Measurements from ENCODE around the gene MCMBP. TPM values are rescaled to one million over a fixed set of nuclear protein-coding genes. Genes with fewer than 3 reads are reported as not detected.
"Not testable (repeated sequence)": the region's sequence is repeated elsewhere in the genome, so short reads cannot be mapped to it uniquely, and the experiment has no call there.

Gene MCMBP
- total RNA-seq, 2 experiments from 2014 or later, result 14.5 to 14.6 TPM

DNA sequence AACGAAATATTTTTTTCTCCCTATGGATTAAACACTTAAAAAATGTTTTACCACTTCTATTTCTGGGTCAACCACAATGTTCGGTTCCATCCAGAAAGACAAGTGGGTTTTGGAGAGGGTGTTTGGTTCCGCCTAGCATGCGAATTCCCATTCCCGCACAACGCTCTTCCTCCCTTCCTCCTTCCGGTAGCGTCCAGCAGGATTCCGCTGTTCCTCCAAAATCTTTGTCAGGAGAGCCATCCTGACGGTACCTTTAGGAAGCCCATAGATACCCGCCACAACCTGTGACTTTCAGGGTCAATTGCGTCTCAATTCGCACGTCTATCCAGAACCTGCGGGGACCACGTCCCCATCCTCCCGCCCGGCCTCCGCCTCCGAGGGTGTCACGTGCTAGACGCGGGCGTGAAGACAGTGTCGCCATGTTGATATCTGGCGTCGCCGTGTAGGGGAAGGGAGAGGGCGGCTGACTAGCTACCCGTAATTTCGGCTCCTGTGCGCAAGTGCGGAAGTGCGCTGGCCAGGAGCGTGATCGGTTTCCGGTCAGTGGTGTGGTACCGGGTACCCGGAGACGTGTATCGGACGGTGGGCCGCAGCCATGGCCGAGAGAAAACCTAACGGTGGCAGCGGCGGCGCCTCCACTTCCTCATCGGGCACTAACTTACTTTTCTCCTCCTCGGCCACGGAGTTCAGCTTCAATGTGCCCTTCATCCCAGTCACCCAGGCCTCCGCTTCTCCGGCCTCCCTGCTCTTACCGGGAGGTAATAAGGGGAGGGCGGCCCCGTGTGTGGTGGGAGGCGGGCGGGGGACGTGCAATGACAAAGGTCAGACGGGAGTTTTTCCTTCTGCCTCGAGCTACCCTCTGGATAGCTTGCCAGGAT is 19.8 kb upstream of the MCMBP start, which contains the start of gene SEC23IP:
SEC23IP (plus strand) TSS at position 543 of the 878 bp plus-strand sequence; CDS start at position 596, 53 bp downstream.
- DNase-seq, result peak; percentile 82 to 94 (median 86)
- Mint-ChIP-seq H3K9me3 (no peaks in the 10 kb centered on the region), H3K27ac (peak within 1 kb of the TSS; percentile 95), H3K4me1 (ENCODE audit: low read depth) (peaks cover 59% of the 10 kb centered on the region), H3K27me3 (no peaks in the 10 kb centered on the region), H3K4me3 (peak within 1 kb of the TSS; percentile 95), H3K36me3 (ENCODE audit: low read depth) (peaks cover 38% of the 10 kb centered on the region)
- CTCF ChIA-PET, result interaction anchor here (1.0 to 2.0 kb wide), 2 partner anchors 21 to 33 kb away, joined by 4 to 7 read pairs; partner anchors contain the start of gene MCMBP
- peak; percentile 99 for ATAC-seq (ENCODE audit: poor library complexity)
- TF ChIP-seq, protein P1, sequence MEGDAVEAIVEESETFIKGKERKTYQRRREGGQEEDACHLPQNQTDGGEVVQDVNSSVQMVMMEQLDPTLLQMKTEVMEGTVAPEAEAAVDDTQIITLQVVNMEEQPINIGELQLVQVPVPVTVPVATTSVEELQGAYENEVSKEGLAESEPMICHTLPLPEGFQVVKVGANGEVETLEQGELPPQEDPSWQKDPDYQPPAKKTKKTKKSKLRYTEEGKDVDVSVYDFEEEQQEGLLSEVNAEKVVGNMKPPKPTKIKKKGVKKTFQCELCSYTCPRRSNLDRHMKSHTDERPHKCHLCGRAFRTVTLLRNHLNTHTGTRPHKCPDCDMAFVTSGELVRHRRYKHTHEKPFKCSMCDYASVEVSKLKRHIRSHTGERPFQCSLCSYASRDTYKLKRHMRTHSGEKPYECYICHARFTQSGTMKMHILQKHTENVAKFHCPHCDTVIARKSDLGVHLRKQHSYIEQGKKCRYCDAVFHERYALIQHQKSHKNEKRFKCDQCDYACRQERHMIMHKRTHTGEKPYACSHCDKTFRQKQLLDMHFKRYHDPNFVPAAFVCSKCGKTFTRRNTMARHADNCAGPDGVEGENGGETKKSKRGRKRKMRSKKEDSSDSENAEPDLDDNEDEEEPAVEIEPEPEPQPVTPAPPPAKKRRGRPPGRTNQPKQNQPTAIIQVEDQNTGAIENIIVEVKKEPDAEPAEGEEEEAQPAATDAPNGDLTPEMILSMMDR (IDR thresholded peaks at IDR 0.05), result no peak
- peak within 1 kb of the TSS; percentile 76 to 91 for H3K27ac ChIP-seq (ENCODE audit: low read depth in 1 of 2, low read length in 2 of 2)
- H3K4me1 ChIP-seq (ENCODE audit: insufficient read depth, low read length), result peaks cover 27% of the 10 kb centered on the region
- no peaks in the 10 kb centered on the region for H3K27me3 ChIP-seq (ENCODE audit: control insufficient read depth in 1 of 2, insufficient read depth in 2 of 2, low read length in 2 of 2)
- H3K9me3 ChIP-seq (ENCODE audit: control insufficient read depth in 1 of 2, insufficient read depth in 1 of 2, low read length in 2 of 2), result peaks cover 0 to 3% of the 10 kb centered on the region in 2 experiments
- H3K4me3 ChIP-seq (ENCODE audit: low read length), result peak within 1 kb of the TSS; percentile 98
- POLR2A ChIA-PET, result interaction anchor here (0.6 to 5.3 kb wide), 6 partner anchors 9 to 1138 kb away, joined by 3 to 82 read pairs (median 4); partner anchors contain the start of genes CACUL1, INPP5F and MCMBP
- intact Hi-C loops (cut with DNase I, micrococcal nuclease), result loop anchor here (1.0 to 5.0 kb wide), 2 partner anchors 19 to 1845 kb away; partner anchors contain the start of gene RAB11FIP2 (in 1 of the 2)
- peaks cover 5% of the 10 kb centered on the region for H3K36me3 ChIP-seq (ENCODE audit: insufficient read depth, low read length)

DNA sequence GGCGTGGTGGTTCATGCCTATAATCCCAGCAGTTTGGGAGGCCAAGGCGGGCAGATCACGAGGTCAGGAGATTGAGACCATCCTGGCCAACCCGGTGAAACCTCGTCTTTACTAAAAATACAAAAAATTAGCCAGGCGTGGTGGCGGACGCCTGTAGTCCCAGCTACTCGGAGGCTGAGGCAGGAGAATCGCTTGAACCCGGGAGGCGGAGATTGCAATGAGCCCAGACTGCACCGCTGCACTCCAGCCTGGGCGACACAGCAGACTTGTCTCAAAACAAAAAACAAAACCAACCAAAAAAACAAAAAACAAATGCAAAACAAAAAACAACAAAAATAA is 19.2 kb upstream of the MCMBP start:
- intact Hi-C loops (cut with DNase I, micrococcal nuclease), result loop anchor here (1.0 to 5.0 kb wide), 2 partner anchors 19 to 1845 kb away; partner anchors contain the start of gene RAB11FIP2 (in 1 of the 2)
- peak overlapping the region in 1 of 2 donors; percentile 91 for H3K27ac ChIP-seq (ENCODE audit: low read depth in 1 of 2, low read length in 2 of 2)
- not testable (repeated sequence) for H3K27me3 Mint-ChIP-seq; H3K36me3 ChIP-seq (ENCODE audit: insufficient read depth, low read length); H3K27me3 ChIP-seq (ENCODE audit: control insufficient read depth in 1 of 2, insufficient read depth in 2 of 2, low read length in 2 of 2); ATAC-seq (ENCODE audit: poor library complexity); H3K9me3 Mint-ChIP-seq; DNase-seq; H3K9me3 ChIP-seq (ENCODE audit: control insufficient read depth in 1 of 2, insufficient read depth in 1 of 2, low read length in 2 of 2)
- Mint-ChIP-seq H3K27ac (peak overlapping the region; percentile 95), H3K4me1 (ENCODE audit: low read depth) (peaks cover 53% of the 10 kb centered on the region), H3K4me3 (peak overlapping the region; percentile 95), H3K36me3 (ENCODE audit: low read depth) (peaks cover 32% of the 10 kb centered on the region)
- peak overlapping the region; percentile 98 for H3K4me3 ChIP-seq (ENCODE audit: low read length)
- CTCF ChIA-PET, result interaction anchor here (1.0 to 2.0 kb wide), 3 partner anchors 20 to 141 kb away, joined by 3 to 7 read pairs (median 4); partner anchors contain the start of gene MCMBP
- POLR2A ChIA-PET, result interaction anchor here (0.6 to 5.3 kb wide), 6 partner anchors 10 to 1137 kb away, joined by 3 to 82 read pairs (median 4); partner anchors contain the start of genes CACUL1, INPP5F and MCMBP
- H3K4me1 ChIP-seq (ENCODE audit: insufficient read depth, low read length), result peaks cover 25% of the 10 kb centered on the region

DNA sequence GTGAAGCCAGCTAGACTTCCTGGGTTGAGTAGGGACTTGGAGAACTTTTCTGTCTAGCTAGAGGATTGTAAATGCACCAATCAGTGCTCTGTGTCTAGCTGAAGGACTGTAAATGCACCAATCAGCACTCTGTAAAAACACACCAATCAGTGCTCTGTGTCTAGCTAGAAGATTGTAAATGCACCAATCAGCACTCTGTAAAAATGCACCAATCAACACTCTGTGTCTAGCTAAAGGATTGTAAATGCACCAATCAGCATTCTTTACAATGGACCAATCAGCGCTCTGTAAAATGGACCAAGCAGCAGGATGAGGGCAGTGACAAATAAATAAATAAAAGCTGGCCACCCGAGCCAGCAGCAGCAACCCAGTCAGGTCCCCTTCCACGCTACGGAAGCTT is 17.7 kb upstream of the MCMBP start:
- H3K36me3 ChIP-seq (ENCODE audit: insufficient read depth, low read length); H3K27me3 Mint-ChIP-seq; H3K9me3 ChIP-seq (ENCODE audit: control insufficient read depth in 1 of 2, insufficient read depth in 1 of 2, low read length in 2 of 2); H3K4me3 ChIP-seq (ENCODE audit: low read length); ATAC-seq (ENCODE audit: poor library complexity); H3K9me3 Mint-ChIP-seq; DNase-seq; H3K27ac Mint-ChIP-seq; H3K27me3 ChIP-seq (ENCODE audit: control insufficient read depth in 1 of 2, insufficient read depth in 2 of 2, low read length in 2 of 2); H3K27ac ChIP-seq (ENCODE audit: low read depth in 1 of 2, low read length in 2 of 2): not testable (repeated sequence)
- CTCF ChIA-PET, result interaction anchor here (1.7 kb wide), 1 partner anchor 18 kb away, joined by 5 read pairs; the partner anchor contains the start of gene MCMBP
- peaks cover 17% of the 10 kb centered on the region for H3K4me1 ChIP-seq (ENCODE audit: insufficient read depth, low read length)
- POLR2A ChIA-PET, result interaction anchor here (5.3 kb wide), 1 partner anchor 18 kb away, joined by 82 read pairs; the partner anchor contains the start of gene MCMBP
- H3K4me1 Mint-ChIP-seq (ENCODE audit: low read depth), result peaks cover 38% of the 10 kb centered on the region
- intact Hi-C loops (cut with DNase I, micrococcal nuclease), result loop anchor here in 1 of 2 experiments (1.0 to 5.0 kb wide), 2 partner anchors 14 to 1843 kb away; partner anchors contain the start of gene RAB11FIP2
- peaks cover 20% of the 10 kb centered on the region for H3K36me3 Mint-ChIP-seq (ENCODE audit: low read depth)
- H3K4me3 Mint-ChIP-seq, result peak overlapping the region; percentile 60

DNA sequence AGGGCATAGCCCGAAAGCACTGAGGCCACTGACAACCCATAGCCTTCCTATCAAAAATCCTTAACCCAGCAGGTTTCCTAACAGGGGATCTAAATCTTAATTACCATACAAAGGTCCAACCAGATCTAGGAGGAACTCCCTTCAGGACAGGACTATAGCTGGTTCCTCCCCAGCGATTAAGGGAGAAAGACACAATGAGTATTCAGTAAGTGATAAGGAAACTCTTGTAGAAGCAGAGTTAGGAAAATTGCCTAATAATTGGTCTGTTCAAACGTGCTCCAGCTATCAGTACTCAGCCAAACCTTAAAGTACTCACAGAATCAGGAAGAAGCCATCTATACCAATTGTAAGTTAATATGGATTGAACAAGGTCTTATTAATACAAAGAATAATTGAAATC is 16.6 kb upstream of the MCMBP start:
- ATAC-seq (ENCODE audit: poor library complexity); intact Hi-C loops (cut with DNase I, micrococcal nuclease): not testable (repeated sequence)
- H3K36me3 Mint-ChIP-seq (ENCODE audit: low read depth), result peaks cover 11% of the 10 kb centered on the region

DNA sequence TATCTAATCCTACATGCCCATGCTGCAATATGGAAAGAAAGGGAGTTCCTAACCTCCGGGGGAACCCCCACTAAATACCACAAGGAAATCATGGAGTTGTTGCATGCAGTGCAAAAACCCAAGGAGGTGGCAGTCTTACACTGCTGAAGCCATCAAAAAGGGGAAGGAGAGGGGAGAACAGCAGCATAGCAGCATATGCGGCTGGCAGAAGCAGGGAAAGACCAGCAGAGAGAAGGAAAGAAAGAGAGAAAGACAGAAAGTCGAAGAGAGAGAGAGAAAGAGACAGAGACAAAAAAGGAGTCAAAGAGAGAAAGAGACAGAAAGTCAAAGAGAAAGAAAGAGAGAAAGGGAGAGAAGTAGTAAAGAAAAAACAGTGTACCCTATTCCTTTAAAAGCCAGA is 16.1 kb upstream of the MCMBP start:
- intact Hi-C loops (cut with DNase I, micrococcal nuclease); DNase-seq; POLR2A ChIA-PET; H3K4me3 ChIP-seq (ENCODE audit: low read length); H3K27ac ChIP-seq (ENCODE audit: low read depth in 1 of 2, low read length in 2 of 2); H3K27me3 ChIP-seq (ENCODE audit: control insufficient read depth in 1 of 2, insufficient read depth in 2 of 2, low read length in 2 of 2); H3K27me3 Mint-ChIP-seq; H3K9me3 Mint-ChIP-seq; H3K27ac Mint-ChIP-seq; H3K9me3 ChIP-seq (ENCODE audit: control insufficient read depth in 1 of 2, insufficient read depth in 1 of 2, low read length in 2 of 2); H3K36me3 ChIP-seq (ENCODE audit: insufficient read depth, low read length); ATAC-seq (ENCODE audit: poor library complexity): not testable (repeated sequence)
- Mint-ChIP-seq H3K36me3 (ENCODE audit: low read depth) (peaks cover 11% of the 10 kb centered on the region), H3K4me1 (ENCODE audit: low read depth) (peaks cover 24% of the 10 kb centered on the region), H3K4me3 (peak overlapping the region; percentile 34)
- CTCF ChIA-PET, result interaction anchor here (1.7 kb wide), 1 partner anchor 16 kb away, joined by 5 read pairs; the partner anchor contains the start of gene MCMBP
- peaks cover 13% of the 10 kb centered on the region for H3K4me1 ChIP-seq (ENCODE audit: insufficient read depth, low read length)

More for the DNA sequence above, 16.6 kb upstream of the MCMBP start:
- POLR2A ChIA-PET; H3K27me3 ChIP-seq (ENCODE audit: control insufficient read depth in 1 of 2, insufficient read depth in 2 of 2, low read length in 2 of 2); H3K27ac Mint-ChIP-seq; H3K36me3 ChIP-seq (ENCODE audit: insufficient read depth, low read length); H3K9me3 Mint-ChIP-seq; H3K4me3 ChIP-seq (ENCODE audit: low read length); H3K9me3 ChIP-seq (ENCODE audit: control insufficient read depth in 1 of 2, insufficient read depth in 1 of 2, low read length in 2 of 2); H3K27ac ChIP-seq (ENCODE audit: low read depth in 1 of 2, low read length in 2 of 2); DNase-seq; H3K27me3 Mint-ChIP-seq: not testable (repeated sequence)
- CTCF ChIA-PET, result interaction anchor here (1.7 kb wide), 1 partner anchor 16 kb away, joined by 5 read pairs; the partner anchor contains the start of gene MCMBP
- peaks cover 15% of the 10 kb centered on the region for H3K4me1 ChIP-seq (ENCODE audit: insufficient read depth, low read length)
- Mint-ChIP-seq H3K4me3 (peak overlapping the region; percentile 34), H3K4me1 (ENCODE audit: low read depth) (peaks cover 29% of the 10 kb centered on the region)

DNA sequence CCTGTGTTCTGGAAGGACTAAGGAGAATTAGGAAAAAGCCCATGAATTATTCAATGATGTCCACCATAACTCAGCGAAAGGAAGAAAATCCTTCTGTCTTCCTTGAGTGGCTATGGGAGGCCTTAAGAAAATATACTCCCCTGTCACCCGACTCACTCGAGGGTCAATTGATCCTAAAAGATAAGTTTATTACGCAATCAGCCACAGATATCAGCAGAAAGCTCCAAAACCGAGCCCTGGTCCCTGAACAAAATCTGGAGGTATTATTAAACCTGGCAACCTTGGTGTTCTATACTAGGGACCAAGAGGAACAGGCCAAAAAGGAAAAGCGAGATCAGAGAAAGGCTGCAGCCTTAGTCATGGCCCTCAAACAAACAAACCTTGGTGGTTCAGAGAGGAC is 13.4 kb upstream of the MCMBP start:
- POLR2A ChIA-PET, result interaction anchor here (1.2 kb wide), 1 partner anchor 13 kb away, joined by 6 read pairs; the partner anchor contains the start of gene MCMBP
- intact Hi-C loops (cut with DNase I, micrococcal nuclease); H3K9me3 Mint-ChIP-seq; H3K9me3 ChIP-seq (ENCODE audit: control insufficient read depth in 1 of 2, insufficient read depth in 1 of 2, low read length in 2 of 2); DNase-seq; H3K4me1 Mint-ChIP-seq (ENCODE audit: low read depth); H3K27me3 ChIP-seq (ENCODE audit: control insufficient read depth in 1 of 2, insufficient read depth in 2 of 2, low read length in 2 of 2); H3K4me1 ChIP-seq (ENCODE audit: insufficient read depth, low read length); H3K36me3 ChIP-seq (ENCODE audit: insufficient read depth, low read length); H3K4me3 Mint-ChIP-seq; ATAC-seq (ENCODE audit: poor library complexity); H3K27ac ChIP-seq (ENCODE audit: low read depth in 1 of 2, low read length in 2 of 2); H3K36me3 Mint-ChIP-seq (ENCODE audit: low read depth); H3K27me3 Mint-ChIP-seq; CTCF ChIA-PET; H3K27ac Mint-ChIP-seq; H3K4me3 ChIP-seq (ENCODE audit: low read length): not testable (repeated sequence)

Data from CD4-positive, alpha-beta T cell (primary cell).